Stimulated activated CD8-positive, alpha-beta memory T cell treated with anti-CD3 and anti-CD28 coated beads, Interleukin-7, amount 100 ng/mL, for 48 hours (primary cell): ENCODE data around the gene CR2.
A peak's percentile ranks its signal among the peaks of the same experiment; 100 is the strongest.
"Not testable (repeated sequence)": the region's sequence is repeated elsewhere in the genome, so short reads cannot be mapped to it uniquely, and the experiment has no call there.

Experiments used
- DNase-seq, 2 donors: peaks; one replicate each; pipeline ENCODE4 v3.0.0-alpha.2; 2020; ENCODE audit warnings: low read depth in 1 of 2; ENCODE audit errors: extremely low read depth in 1 of 2

The CR2 gene

GRCh38 chr1:207454046-207454964 lies at the start of gene CR2:
Gene CR2 (plus strand): TSS chr1:207454328. CDS start chr1:207454419, 91 bp downstream.
- peak; percentile 41 to 69 for DNase-seq

- DNase-seq = no peak
Measured at GRCh38 chr1:207404849-207405525, 49.1 kb upstream of the CR2 start.

- DNase-seq = no peak
Measured at GRCh38 chr1:207405814-207406213, 48.3 kb upstream of the CR2 start.

- no peak for DNase-seq
Measured at GRCh38 chr1:207407655-207408260, 46.4 kb upstream of the CR2 start.

- DNase-seq = no peak
Measured at GRCh38 chr1:207412845-207413244, 41.3 kb upstream of the CR2 start.

- DNase-seq = peak; percentile 19 to 50
Measured at GRCh38 chr1:207414606-207415108, 39.5 kb upstream of the CR2 start.

- DNase-seq = no peak
Measured at GRCh38 chr1:207417076-207417475, 37.1 kb upstream of the CR2 start.

- DNase-seq = no peak
Measured at GRCh38 chr1:207418351-207418750, 35.8 kb upstream of the CR2 start.

GRCh38 chr1:207420109-207420508 lies 34.0 kb upstream of the CR2 start:
- no peak for DNase-seq

- DNase-seq = no peak
Measured at GRCh38 chr1:207421078-207421477, 33.0 kb upstream of the CR2 start.

- no peak for DNase-seq
Measured at GRCh38 chr1:207423560-207424292, 30.4 kb upstream of the CR2 start.

GRCh38 chr1:207424570-207425131 lies 29.5 kb upstream of the CR2 start:
- no peak for DNase-seq

- DNase-seq = no peak
Measured at GRCh38 chr1:207427832-207428585, 26.1 kb upstream of the CR2 start.

- DNase-seq = no peak
Measured at GRCh38 chr1:207428783-207429182, 25.3 kb upstream of the CR2 start.

GRCh38 chr1:207429963-207430362 lies 24.2 kb upstream of the CR2 start:
- no peak for DNase-seq

GRCh38 chr1:207430602-207431001 lies 23.5 kb upstream of the CR2 start:
- DNase-seq = no peak

- DNase-seq = no peak
Measured at GRCh38 chr1:207431508-207431907, 22.6 kb upstream of the CR2 start.

GRCh38 chr1:207433435-207433834 lies 20.7 kb upstream of the CR2 start:
- DNase-seq = no peak

GRCh38 chr1:207436746-207437145 lies 17.4 kb upstream of the CR2 start:
- DNase-seq = not testable (repeated sequence)

GRCh38 chr1:207440626-207441025 lies 13.5 kb upstream of the CR2 start:
- DNase-seq = no peak
